ENCODE measurements around the gene SPIB.
"Not testable (repeated sequence)": the region's sequence is repeated elsewhere in the genome, so short reads cannot be mapped to it uniquely, and the experiment has no call there.

Gene SPIB

GRCh38 chr19:50465986-50466705 lies 47.4 kb downstream of the SPIB start:
- H3K27ac ChIP-seq (ENCODE audit: insufficient read depth, low read length, poor library complexity, severe bottlenecking): no peak overlapping the region
- no peak overlapping the region for H3K4me3 ChIP-seq (ENCODE audit: insufficient read depth, low read depth, low read length, poor library complexity, severe bottlenecking)
- H3K9me3 ChIP-seq (ENCODE audit: control insufficient read depth, low read length): no peaks in the 10 kb centered on the region
- H3K36me3 ChIP-seq (ENCODE audit: control insufficient read depth, insufficient read depth, low read length): no peaks in the 10 kb centered on the region
- no peak for DNase-seq
- no peaks in the 10 kb centered on the region for H3K4me1 ChIP-seq (ENCODE audit: control insufficient read depth, insufficient read depth, low read length, poor library complexity, severe bottlenecking)
- no peaks in the 10 kb centered on the region for H3K27me3 ChIP-seq (replicated peaks; ENCODE audit: control insufficient read depth, insufficient read depth, low read length, poor library complexity, severe bottlenecking)

- Histone ChIP-seq H3K27me3 (replicated peaks; ENCODE audit: control insufficient read depth, insufficient read depth, low read length, poor library complexity, severe bottlenecking) (no peaks in the 10 kb centered on the region), H3K9me3 (ENCODE audit: control insufficient read depth, low read length) (no peaks in the 10 kb centered on the region), H3K27ac (ENCODE audit: insufficient read depth, low read length, poor library complexity, severe bottlenecking) (no peak overlapping the region), H3K36me3 (ENCODE audit: control insufficient read depth, insufficient read depth, low read length) (no peaks in the 10 kb centered on the region), H3K4me1 (ENCODE audit: control insufficient read depth, insufficient read depth, low read length, poor library complexity, severe bottlenecking) (no peaks in the 10 kb centered on the region), H3K4me3 (ENCODE audit: insufficient read depth, low read depth, low read length, poor library complexity, severe bottlenecking) (no peak overlapping the region)
- DNase-seq: no peak
Observed at GRCh38 chr19:50466706-50467039, 47.9 kb downstream of the SPIB start.

- Histone ChIP-seq H3K9me3 (ENCODE audit: control insufficient read depth, low read length) (no peaks in the 10 kb centered on the region), H3K27ac (ENCODE audit: insufficient read depth, low read length, poor library complexity, severe bottlenecking) (no peak overlapping the region), H3K27me3 (replicated peaks; ENCODE audit: control insufficient read depth, insufficient read depth, low read length, poor library complexity, severe bottlenecking) (no peaks in the 10 kb centered on the region), H3K4me3 (ENCODE audit: insufficient read depth, low read depth, low read length, poor library complexity, severe bottlenecking) (no peak overlapping the region), H3K4me1 (ENCODE audit: control insufficient read depth, insufficient read depth, low read length, poor library complexity, severe bottlenecking) (no peaks in the 10 kb centered on the region), H3K36me3 (ENCODE audit: control insufficient read depth, insufficient read depth, low read length) (no peaks in the 10 kb centered on the region)
- DNase-seq: no peak
Observed at GRCh38 chr19:50467566-50467965, 48.8 kb downstream of the SPIB start.

GRCh38 chr19:50468818-50469217 lies 50.1 kb downstream of the SPIB start:
- H3K27me3 ChIP-seq (replicated peaks; ENCODE audit: control insufficient read depth, insufficient read depth, low read length, poor library complexity, severe bottlenecking): no peaks in the 10 kb centered on the region
- no peak for DNase-seq
- H3K4me1 ChIP-seq (ENCODE audit: control insufficient read depth, insufficient read depth, low read length, poor library complexity, severe bottlenecking): no peaks in the 10 kb centered on the region
- no peaks in the 10 kb centered on the region for H3K9me3 ChIP-seq (ENCODE audit: control insufficient read depth, low read length)
- no peak overlapping the region for H3K4me3 ChIP-seq (ENCODE audit: insufficient read depth, low read depth, low read length, poor library complexity, severe bottlenecking)
- H3K36me3 ChIP-seq (ENCODE audit: control insufficient read depth, insufficient read depth, low read length): no peaks in the 10 kb centered on the region
- no peak overlapping the region for H3K27ac ChIP-seq (ENCODE audit: insufficient read depth, low read length, poor library complexity, severe bottlenecking)

GRCh38 chr19:50473336-50473735 lies 54.6 kb downstream of the SPIB start:
- H3K27ac ChIP-seq (ENCODE audit: insufficient read depth, low read length, poor library complexity, severe bottlenecking); H3K4me3 ChIP-seq (ENCODE audit: insufficient read depth, low read depth, low read length, poor library complexity, severe bottlenecking); H3K27me3 ChIP-seq (replicated peaks; ENCODE audit: control insufficient read depth, insufficient read depth, low read length, poor library complexity, severe bottlenecking); H3K9me3 ChIP-seq (ENCODE audit: control insufficient read depth, low read length); H3K36me3 ChIP-seq (ENCODE audit: control insufficient read depth, insufficient read depth, low read length); DNase-seq: not testable (repeated sequence)
- peaks cover 14% of the 10 kb centered on the region for H3K4me1 ChIP-seq (ENCODE audit: control insufficient read depth, insufficient read depth, low read length, poor library complexity, severe bottlenecking)

- no peaks in the 10 kb centered on the region for H3K27me3 ChIP-seq (replicated peaks; ENCODE audit: control insufficient read depth, insufficient read depth, low read length, poor library complexity, severe bottlenecking)
- H3K4me3 ChIP-seq (ENCODE audit: insufficient read depth, low read depth, low read length, poor library complexity, severe bottlenecking): no peak overlapping the region
- no peak overlapping the region for H3K27ac ChIP-seq (ENCODE audit: insufficient read depth, low read length, poor library complexity, severe bottlenecking)
- no peaks in the 10 kb centered on the region for H3K9me3 ChIP-seq (ENCODE audit: control insufficient read depth, low read length)
- no peak for DNase-seq
- peaks cover 11% of the 10 kb centered on the region for H3K36me3 ChIP-seq (ENCODE audit: control insufficient read depth, insufficient read depth, low read length)
- H3K4me1 ChIP-seq (ENCODE audit: control insufficient read depth, insufficient read depth, low read length, poor library complexity, severe bottlenecking): peaks cover 14% of the 10 kb centered on the region
Observed at GRCh38 chr19:50475101-50475568, 56.4 kb downstream of the SPIB start.

- Histone ChIP-seq H3K4me1 (ENCODE audit: control insufficient read depth, insufficient read depth, low read length, poor library complexity, severe bottlenecking) (peaks cover 14% of the 10 kb centered on the region), H3K27ac (ENCODE audit: insufficient read depth, low read length, poor library complexity, severe bottlenecking) (no peak overlapping the region), H3K4me3 (ENCODE audit: insufficient read depth, low read depth, low read length, poor library complexity, severe bottlenecking) (no peak overlapping the region), H3K36me3 (ENCODE audit: control insufficient read depth, insufficient read depth, low read length) (peaks cover 18% of the 10 kb centered on the region), H3K27me3 (replicated peaks; ENCODE audit: control insufficient read depth, insufficient read depth, low read length, poor library complexity, severe bottlenecking) (no peaks in the 10 kb centered on the region), H3K9me3 (ENCODE audit: control insufficient read depth, low read length) (no peaks in the 10 kb centered on the region)
- DNase-seq: no peak
Observed at GRCh38 chr19:50475736-50476223, 57.0 kb downstream of the SPIB start.

- Histone ChIP-seq H3K9me3 (ENCODE audit: control insufficient read depth, low read length) (no peaks in the 10 kb centered on the region), H3K36me3 (ENCODE audit: control insufficient read depth, insufficient read depth, low read length) (peaks cover 24% of the 10 kb centered on the region), H3K27me3 (replicated peaks; ENCODE audit: control insufficient read depth, insufficient read depth, low read length, poor library complexity, severe bottlenecking) (no peaks in the 10 kb centered on the region), H3K4me3 (ENCODE audit: insufficient read depth, low read depth, low read length, poor library complexity, severe bottlenecking) (peak within 1 kb of the TSS; percentile 76), H3K27ac (ENCODE audit: insufficient read depth, low read length, poor library complexity, severe bottlenecking) (peak within 1 kb of the TSS; percentile 78), H3K4me1 (ENCODE audit: control insufficient read depth, insufficient read depth, low read length, poor library complexity, severe bottlenecking) (peaks cover 14% of the 10 kb centered on the region)
- peak; percentile 88 to 90 (median 89) for DNase-seq
Observed at GRCh38 chr19:50476224-50476906, 57.6 kb downstream of the SPIB start, which contains the start of the genes EMC10 and GARIN5A. TSS of gene EMC10 (plus strand) at chr19:50476507. CDS start at chr19:50476545, 38 bp downstream. TSS of gene GARIN5A (minus strand) at chr19:50476848. CDS start at chr19:50476388, 460 bp downstream.

GRCh38 chr19:50476907-50477238 lies 58.1 kb downstream of the SPIB start:
- H3K36me3 ChIP-seq (ENCODE audit: control insufficient read depth, insufficient read depth, low read length): peaks cover 29% of the 10 kb centered on the region
- peak overlapping the region; percentile 76 for H3K4me3 ChIP-seq (ENCODE audit: insufficient read depth, low read depth, low read length, poor library complexity, severe bottlenecking)
- peak overlapping the region; percentile 78 for H3K27ac ChIP-seq (ENCODE audit: insufficient read depth, low read length, poor library complexity, severe bottlenecking)
- H3K9me3 ChIP-seq (ENCODE audit: control insufficient read depth, low read length): no peaks in the 10 kb centered on the region
- H3K4me1 ChIP-seq (ENCODE audit: control insufficient read depth, insufficient read depth, low read length, poor library complexity, severe bottlenecking): peaks cover 14% of the 10 kb centered on the region
- H3K27me3 ChIP-seq (replicated peaks; ENCODE audit: control insufficient read depth, insufficient read depth, low read length, poor library complexity, severe bottlenecking): no peaks in the 10 kb centered on the region
- DNase-seq: no peak

Data from effector memory CD4-positive, alpha-beta T cell (primary cell).